HS-5 (cell line): ENCODE results near the gene TULP1.

ENCODE experiments used
- DNase-seq: peaks from one replicate; pipeline ENCODE4 v3.0.0-alpha.2; 2012; ENCODE audit warnings: low read depth

Gene TULP1

GRCh38 chr6:35483893-35484645 lies 28.6 kb downstream of the TULP1 start:
- no peak for DNase-seq

- no peak for DNase-seq
These were observed 29.2 kb downstream of the TULP1 start for GRCh38 chr6:35483490-35483889.

GRCh38 chr6:35483062-35483461 lies 29.6 kb downstream of the TULP1 start:
- DNase-seq = no peak

GRCh38 chr6:35481226-35481625 lies 31.5 kb downstream of the TULP1 start:
- no peak for DNase-seq

- DNase-seq = no peak
These were observed 32.5 kb downstream of the TULP1 start for GRCh38 chr6:35480176-35480575.

GRCh38 chr6:35478259-35478658 lies 34.4 kb downstream of the TULP1 start:
- no peak for DNase-seq

- DNase-seq = no peak
These were observed 35.0 kb downstream of the TULP1 start for GRCh38 chr6:35477551-35478179.

GRCh38 chr6:35477028-35477427 lies 35.7 kb downstream of the TULP1 start:
- no peak for DNase-seq

- DNase-seq = no peak
These were observed 36.7 kb downstream of the TULP1 start for GRCh38 chr6:35476004-35476403.

GRCh38 chr6:35475573-35475972 lies 37.1 kb downstream of the TULP1 start:
- DNase-seq = no peak

- no peak for DNase-seq
These were observed 37.6 kb downstream of the TULP1 start for GRCh38 chr6:35474942-35475570.

GRCh38 chr6:35474131-35474941 lies 38.4 kb downstream of the TULP1 start:
- DNase-seq = no peak

- DNase-seq = no peak
These were observed 38.9 kb downstream of the TULP1 start for GRCh38 chr6:35473850-35474130.

GRCh38 chr6:35473075-35473849 lies 39.4 kb downstream of the TULP1 start:
- DNase-seq = no peak

- no peak for DNase-seq
These were observed 40.8 kb downstream of the TULP1 start for GRCh38 chr6:35471836-35472345.

GRCh38 chr6:35470663-35471120 lies 42.0 kb downstream of the TULP1 start:
- no peak for DNase-seq

- no peak for DNase-seq
These were observed 42.7 kb downstream of the TULP1 start for GRCh38 chr6:35469751-35470662.

GRCh38 chr6:35468980-35469750 lies 43.5 kb downstream of the TULP1 start:
- DNase-seq = no peak

- peak; percentile 85 for DNase-seq
These were observed 44.3 kb downstream of the TULP1 start, which contains the start of gene RPL10A for GRCh38 chr6:35468181-35468979. Gene RPL10A (plus strand): TSS chr6:35468401. CDS start chr6:35468435, 34 bp downstream.
